ENCODE results near the gene PDRG1.

Gene PDRG1

GRCh38 chr20:31907046-31907445, 44.8 kb downstream of the PDRG1 start:
- DNase-seq (ENCODE audit: low spot score): no peak
- ChIA-PET POLR2A (ENCODE audit: low non-redundant PET) (no interaction called here), CTCF (interaction anchor here (0.7 kb wide), 1 partner anchor 98 kb away, joined by 4 read pairs; no protein-coding TSS in a partner anchor)
- H3K27ac ChIP-seq: no peak overlapping the region
- TF ChIP-seq, protein P1, sequence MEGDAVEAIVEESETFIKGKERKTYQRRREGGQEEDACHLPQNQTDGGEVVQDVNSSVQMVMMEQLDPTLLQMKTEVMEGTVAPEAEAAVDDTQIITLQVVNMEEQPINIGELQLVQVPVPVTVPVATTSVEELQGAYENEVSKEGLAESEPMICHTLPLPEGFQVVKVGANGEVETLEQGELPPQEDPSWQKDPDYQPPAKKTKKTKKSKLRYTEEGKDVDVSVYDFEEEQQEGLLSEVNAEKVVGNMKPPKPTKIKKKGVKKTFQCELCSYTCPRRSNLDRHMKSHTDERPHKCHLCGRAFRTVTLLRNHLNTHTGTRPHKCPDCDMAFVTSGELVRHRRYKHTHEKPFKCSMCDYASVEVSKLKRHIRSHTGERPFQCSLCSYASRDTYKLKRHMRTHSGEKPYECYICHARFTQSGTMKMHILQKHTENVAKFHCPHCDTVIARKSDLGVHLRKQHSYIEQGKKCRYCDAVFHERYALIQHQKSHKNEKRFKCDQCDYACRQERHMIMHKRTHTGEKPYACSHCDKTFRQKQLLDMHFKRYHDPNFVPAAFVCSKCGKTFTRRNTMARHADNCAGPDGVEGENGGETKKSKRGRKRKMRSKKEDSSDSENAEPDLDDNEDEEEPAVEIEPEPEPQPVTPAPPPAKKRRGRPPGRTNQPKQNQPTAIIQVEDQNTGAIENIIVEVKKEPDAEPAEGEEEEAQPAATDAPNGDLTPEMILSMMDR (conservative IDR thresholded peaks at IDR 0.05; ENCODE audit: low read depth): no peak

DNA sequence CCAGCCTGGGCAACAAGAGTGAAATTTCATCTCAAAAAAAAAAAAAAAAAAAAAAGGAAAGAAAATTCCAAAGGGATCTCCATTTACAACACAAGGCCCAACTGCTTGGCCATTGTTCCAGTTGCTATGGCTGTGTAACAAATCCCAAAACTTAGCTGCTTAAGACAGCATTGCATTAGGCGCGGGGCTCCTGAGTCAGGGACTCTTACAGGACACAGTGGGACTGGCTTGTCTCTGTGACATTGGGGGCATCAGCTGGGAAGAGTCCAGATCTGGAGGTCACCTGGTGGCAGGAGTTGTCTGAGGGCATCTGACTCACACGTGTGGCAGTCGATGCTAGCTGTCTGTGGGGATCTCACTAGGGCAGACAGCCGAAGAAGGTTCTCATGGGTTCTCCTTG, 45.8 kb downstream of the PDRG1 start:
- no peak overlapping the region for H3K27ac ChIP-seq
- ChIA-PET CTCF (interaction anchor here (0.6 kb wide), 1 partner anchor 102 kb away, joined by 3 read pairs; no protein-coding TSS in a partner anchor), POLR2A (ENCODE audit: low non-redundant PET) (no interaction called here)
- DNase-seq (ENCODE audit: low spot score): no peak
- TF ChIP-seq, protein P1 (conservative IDR thresholded peaks at IDR 0.05; ENCODE audit: low read depth): no peak

- CTCF ChIA-PET: interaction anchor here (0.6 to 1.0 kb wide), 2 partner anchors 53 to 80 kb away, joined by 3 to 4 read pairs; no protein-coding TSS in a partner anchor
- POLR2A ChIA-PET (ENCODE audit: low non-redundant PET): no interaction called here
Observed at GRCh38 chr20:31903627-31904386, 48.0 kb downstream of the PDRG1 start.

GRCh38 chr20:31901615-31902014, 50.2 kb downstream of the PDRG1 start:
- ChIA-PET POLR2A (ENCODE audit: low non-redundant PET) (no interaction called here), CTCF (no interaction called here)
- TF ChIP-seq, protein P1 (conservative IDR thresholded peaks at IDR 0.05; ENCODE audit: low read depth): no peak
- DNase-seq (ENCODE audit: low spot score): no peak
- H3K27ac ChIP-seq: no peak overlapping the region

More at GRCh38 chr20:31903627-31904386, 48.0 kb downstream of the PDRG1 start:
- no peak for DNase-seq (ENCODE audit: low spot score)
- H3K27ac ChIP-seq: no peak overlapping the region
- TF ChIP-seq, protein P1 (conservative IDR thresholded peaks at IDR 0.05; ENCODE audit: low read depth): no peak

- POLR2A ChIA-PET (ENCODE audit: low non-redundant PET): no interaction called here
Observed at GRCh38 chr20:31897541-31897940, 54.3 kb downstream of the PDRG1 start.

DNA sequence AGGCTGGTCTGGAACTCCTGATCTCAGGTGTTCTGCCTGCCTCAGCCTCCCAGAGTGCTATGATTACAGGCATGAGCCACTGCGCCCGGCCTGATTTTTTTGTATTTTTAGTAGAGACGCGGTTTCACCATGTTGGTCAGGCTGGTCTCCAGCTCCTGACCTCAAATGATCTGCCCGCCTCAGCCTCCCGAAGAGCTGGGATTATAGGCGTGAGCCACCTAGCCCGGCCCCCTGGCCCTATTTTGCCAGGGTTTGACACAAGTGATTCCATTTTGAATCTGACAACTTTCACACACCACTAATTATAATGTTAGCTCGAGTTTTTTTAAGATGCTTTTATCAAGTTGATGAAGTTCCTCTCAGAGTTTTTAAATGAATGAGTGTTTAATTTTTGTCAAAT, 55.8 kb downstream of the PDRG1 start:
- TF ChIP-seq, protein P1 (conservative IDR thresholded peaks at IDR 0.05; ENCODE audit: low read depth): no peak
- H3K27ac ChIP-seq: no peak overlapping the region
- ChIA-PET CTCF (interaction anchor here (0.8 kb wide), 1 partner anchor 15 kb away, joined by 4 read pairs; no protein-coding TSS in a partner anchor), POLR2A (ENCODE audit: low non-redundant PET) (no interaction called here)
- DNase-seq (ENCODE audit: low spot score): no peak

More at GRCh38 chr20:31897541-31897940, 54.3 kb downstream of the PDRG1 start:
- no peak for DNase-seq (ENCODE audit: low spot score)
- no peak overlapping the region for H3K27ac ChIP-seq
- CTCF ChIA-PET: no interaction called here
- TF ChIP-seq, protein P1 (conservative IDR thresholded peaks at IDR 0.05; ENCODE audit: low read depth): no peak
